Neural cell (in vitro differentiated cells): ENCODE data around the gene SP2. TPM values are rescaled to one million over a fixed set of nuclear protein-coding genes. Genes with fewer than 3 reads are reported as not detected.

Experiments
- H2AFZ ChIP-seq: fragments of 200-600, 300-800 bp; sonication (generic), shearing (Covaris generic); 2 replicates; pipeline ENCODE4 v1.6.0; 2014; ENCODE audit warnings: low read depth, mild to moderate bottlenecking, antibody characterized with exemption, low read length, moderate library complexity
- H3F3A ChIP-seq: fragments of 200-600 bp; shearing (Covaris generic); 2 replicates; pipeline ENCODE4 v1.6.1; 2016; ENCODE audit warnings: mild to moderate bottlenecking, moderate library complexity, mixed read lengths, antibody characterized with exemption, low read length; ENCODE audit not compliant: insufficient read depth, poor library complexity, severe bottlenecking
- H3K27ac ChIP-seq: fragments of 200-600, 300-800 bp; sonication (generic), shearing (Covaris generic); 2 replicates; pipeline ENCODE4 v1.5.1; 2014; ENCODE audit warnings: mild to moderate bottlenecking, low read length, moderate library complexity
- H3K27me3 ChIP-seq: fragments of 300-800, 200-600 bp; sonication (generic), shearing (Covaris generic); 2 replicates; pipeline ENCODE4 v1.6.0; 2014; ENCODE audit warnings: mild to moderate bottlenecking, low read depth, low read length, moderate library complexity; ENCODE audit not compliant: insufficient read depth
- H3K36me3 ChIP-seq: fragments of 300-800, 200-600 bp; sonication (generic), shearing (Covaris generic); 2 replicates; pipeline ENCODE4 v1.5.1; 2014; ENCODE audit warnings: mild to moderate bottlenecking, antibody characterized with exemption, low read length, moderate library complexity; ENCODE audit not compliant: insufficient read depth
- H3K4me2 ChIP-seq: fragments of 300-800, 200-600 bp; sonication (generic), shearing (Covaris generic); 2 replicates; pipeline ENCODE4 v1.6.0; 2014; ENCODE audit warnings: mild to moderate bottlenecking, low read length
- H3K4me3 ChIP-seq: fragments of 300-800, 200-600 bp; sonication (generic), shearing (Covaris generic); 2 replicates; pipeline ENCODE4 v1.5.1; 2014; ENCODE audit warnings: mild to moderate bottlenecking, low read length, moderate library complexity
- H3K79me2 ChIP-seq: fragments of 200-600 bp; shearing (Covaris generic); replicated peaks from 2 replicates; pipeline ENCODE4 v1.6.0; 2014; ENCODE audit warnings: mild to moderate bottlenecking, low read length, moderate library complexity; ENCODE audit not compliant: insufficient read depth
- H3K9ac ChIP-seq: fragments of 300-800, 200-600 bp; sonication (generic), shearing (Covaris generic); 2 replicates; pipeline ENCODE4 v1.6.1; 2016; ENCODE audit warnings: mild to moderate bottlenecking, low read length, mixed read lengths
- H3K9me2 ChIP-seq: fragments of 200-600 bp; shearing (Covaris generic); 2 replicates; pipeline ENCODE4 v1.6.1; 2016; ENCODE audit warnings: mild to moderate bottlenecking, low read length, mixed read lengths; ENCODE audit not compliant: insufficient read depth
- H3K9me3 ChIP-seq: fragments of 200-600, 300-800 bp; sonication (generic), shearing (Covaris generic); 2 replicates; pipeline ENCODE4 v1.6.1; 2016; ENCODE audit warnings: mild to moderate bottlenecking, mixed run types, low read length, moderate library complexity, mixed read lengths
- H4K20me1 ChIP-seq: fragments of 200-600 bp; shearing (Covaris generic); 2 replicates; pipeline ENCODE4 v1.6.1; 2016; ENCODE audit warnings: mild to moderate bottlenecking, mixed run types; ENCODE audit not compliant: insufficient read depth
- CTCF ChIP-seq: fragments of 450-650 bp; IDR thresholded peaks from 2 replicates; pipeline ENCODE4 v1.5.1; 2014; ENCODE audit warnings: antibody characterized with exemption, mild to moderate bottlenecking, moderate library complexity; ENCODE audit not compliant: poor library complexity, severe bottlenecking
- EP300 ChIP-seq: fragments of 450-650 bp; conservative IDR thresholded peaks from 2 replicates; pipeline ENCODE4 v1.6.1; 2014; ENCODE audit warnings: antibody characterized with exemption, mild to moderate bottlenecking, moderate library complexity; ENCODE audit not compliant: poor library complexity, severe bottlenecking
- EZH2 ChIP-seq: fragments of 200-600, 300-800 bp; shearing (Covaris generic), sonication (generic); IDR thresholded peaks from 2 replicates; pipeline ENCODE4 v1.6.1; 2014; ENCODE audit warnings: antibody characterized with exemption, low read length, borderline replicate concordance, mild to moderate bottlenecking; ENCODE audit not compliant: insufficient read depth, poor library complexity, severe bottlenecking
- MXI1 ChIP-seq: fragments of 450-650 bp; conservative IDR thresholded peaks from 2 replicates; pipeline ENCODE4 v1.6.1; 2014; ENCODE audit warnings: antibody characterized with exemption, mild to moderate bottlenecking; ENCODE audit not compliant: poor library complexity, severe bottlenecking
- POLR2AphosphoS5 ChIP-seq: IDR thresholded peaks from 2 replicates; pipeline ENCODE4 v1.6.1; 2012
- RAD21 ChIP-seq: fragments of 450-650 bp; conservative IDR thresholded peaks from 2 replicates; pipeline ENCODE4 v1.6.1; 2014; ENCODE audit warnings: antibody characterized with exemption, mild to moderate bottlenecking, moderate library complexity
- REST ChIP-seq: IDR thresholded peaks from 2 replicates; pipeline ENCODE4 v1.6.1; 2012; ENCODE audit warnings: borderline replicate concordance
- SMC3 ChIP-seq: fragments of 450-650 bp; conservative IDR thresholded peaks from 2 replicates; pipeline ENCODE4 v1.6.1; 2014; ENCODE audit warnings: antibody characterized with exemption, mild to moderate bottlenecking, moderate library complexity; ENCODE audit not compliant: poor library complexity
- TAF1 ChIP-seq: IDR thresholded peaks from 2 replicates; pipeline ENCODE4 v1.6.1; 2012; ENCODE audit warnings: low read depth
- polyA plus RNA-seq: library from polyadenylated mRNA; depleted of rRNA; stranded (reverse); fragments of >200 nt; gene quantifications from 2 replicates; pipeline ENCODE4 v1.2.3, GENCODE V29; 2014

Gene SP2
- polyA plus RNA-seq, 1 donor from 2014 or later, result 0.25 TPM

- peaks cover 42% of the 10 kb centered on the region for H3K27me3 ChIP-seq
Observed at GRCh38 chr17:47867813-47868533, 28.1 kb upstream of the SP2 start.

GRCh38 chr17:47869114-47869513 lies 26.9 kb upstream of the SP2 start:
- H3F3A ChIP-seq, result no peaks in the 10 kb centered on the region
- no peaks in the 10 kb centered on the region for H3K79me2 ChIP-seq
- no peak overlapping the region for H3K4me3 ChIP-seq
- H4K20me1 ChIP-seq, result no peaks in the 10 kb centered on the region
- TF ChIP-seq RAD21, result no peak
- no peak for TF ChIP-seq MXI1
- no peak for TF ChIP-seq SMC3
- TF ChIP-seq REST, result no peak
- TF ChIP-seq POLR2AphosphoS5, result no peak
- TF ChIP-seq TAF1, result no peak
- no peak for TF ChIP-seq CTCF
- TF ChIP-seq EP300, result no peak
- no peak for TF ChIP-seq EZH2
- no peaks in the 10 kb centered on the region for H3K9me3 ChIP-seq
- H3K27me3 ChIP-seq, result peaks cover 52% of the 10 kb centered on the region
- H2AFZ ChIP-seq, result no peak overlapping the region
- no peak overlapping the region for H3K9ac ChIP-seq
- no peak overlapping the region for H3K27ac ChIP-seq
- no peaks in the 10 kb centered on the region for H3K9me2 ChIP-seq
- H3K36me3 ChIP-seq, result no peaks in the 10 kb centered on the region
- no peak overlapping the region for H3K4me2 ChIP-seq

More at GRCh38 chr17:47867813-47868533, 28.1 kb upstream of the SP2 start:
- Histone ChIP-seq H4K20me1 (no peaks in the 10 kb centered on the region), H3K4me2 (no peak overlapping the region), H3K4me3 (no peak overlapping the region), H3F3A (no peaks in the 10 kb centered on the region), H3K9me2 (no peaks in the 10 kb centered on the region), H3K27ac (no peak overlapping the region), H3K9me3 (no peaks in the 10 kb centered on the region), H3K9ac (no peak overlapping the region), H3K36me3 (no peaks in the 10 kb centered on the region), H3K79me2 (no peaks in the 10 kb centered on the region), H2AFZ (no peak overlapping the region)
- TF ChIP-seq POLR2AphosphoS5, result no peak
- TF ChIP-seq REST, result no peak
- TF ChIP-seq TAF1, result no peak
- TF ChIP-seq SMC3, result no peak
